ENCODE measurements around the gene NFIX.

The NFIX gene

GRCh38 chr19:13060233-13060963, 65.1 kb downstream of the NFIX start:
- no peak for FAIRE-seq

- FAIRE-seq, result no peak
Observed at GRCh38 chr19:13060964-13061927, 66.0 kb downstream of the NFIX start.

- no peak for FAIRE-seq
Observed at GRCh38 chr19:13062317-13062716, 67.0 kb downstream of the NFIX start.

GRCh38 chr19:13063461-13064091, 68.3 kb downstream of the NFIX start:
- FAIRE-seq, result no peak

- FAIRE-seq, result no peak
Observed at GRCh38 chr19:13064092-13064489, 68.8 kb downstream of the NFIX start.

- no peak for FAIRE-seq
Observed at GRCh38 chr19:13066226-13066625, 71.0 kb downstream of the NFIX start.

GRCh38 chr19:13066933-13067807, 71.9 kb downstream of the NFIX start:
- no peak for FAIRE-seq

- no peak for FAIRE-seq
Observed at GRCh38 chr19:13068085-13068846, 73.0 kb downstream of the NFIX start.

- no peak for FAIRE-seq
Observed at GRCh38 chr19:13069415-13070359, 74.4 kb downstream of the NFIX start.

- no peak for FAIRE-seq
Observed at GRCh38 chr19:13070425-13071140, 75.3 kb downstream of the NFIX start.

- FAIRE-seq, result no peak
Observed at GRCh38 chr19:13071444-13072187, 76.3 kb downstream of the NFIX start.

GRCh38 chr19:13072188-13072908, 77.1 kb downstream of the NFIX start:
- FAIRE-seq, result no peak

- FAIRE-seq, result no peak
Observed at GRCh38 chr19:13073263-13073662, 78.0 kb downstream of the NFIX start.

- FAIRE-seq, result no peak
Observed at GRCh38 chr19:13074378-13074777, 79.1 kb downstream of the NFIX start.

- FAIRE-seq, result no peak
Observed at GRCh38 chr19:13076320-13076719, 81.0 kb downstream of the NFIX start.

GRCh38 chr19:13076787-13077186, 81.5 kb downstream of the NFIX start:
- FAIRE-seq, result no peak

- FAIRE-seq, result no peak
Observed at GRCh38 chr19:13077240-13077639, 82.0 kb downstream of the NFIX start.

- no peak for FAIRE-seq
Observed at GRCh38 chr19:13078381-13078780, 83.1 kb downstream of the NFIX start.
